GM23338 (cell line): Measurements from ENCODE around the gene PPP2R5E.

Experiments used
- CTCF ChIP-seq, 2 experiments: fragments of 200-600 bp in 1 of 2; sonication (generic) in 1 of 2; conservative IDR thresholded peaks; 2 replicates each; pipeline versions ENCODE4 v1.5.1 to v1.6.1; 2016 to 2017; ENCODE audit warnings: antibody characterized with exemption in 2 of 2, low read depth in 2 of 2, mild to moderate bottlenecking in 2 of 2, moderate library complexity in 1 of 2
- ETS1 ChIP-seq: IDR thresholded peaks from 2 replicates; pipeline ENCODE4 v1.6.1; 2016; ENCODE audit warnings: antibody characterized with exemption
- EZH2 ChIP-seq: fragments of 200-600 bp; sonication (generic); IDR thresholded peaks from one replicate; pipeline ENCODE4 v1.8.0; 2017; ENCODE audit warnings: antibody characterized with exemption, mild to moderate bottlenecking, low read depth; ENCODE audit not compliant: unreplicated experiment
- EZH2phosphoT487 ChIP-seq: fragments of 200-600 bp; sonication (generic); IDR thresholded peaks from one replicate; pipeline ENCODE4 v1.8.1; 2018; ENCODE audit warnings: antibody characterized with exemption; ENCODE audit not compliant: unreplicated experiment
- JUNB ChIP-seq: IDR thresholded peaks from one replicate; pipeline ENCODE4 v1.6.1; 2016; ENCODE audit warnings: antibody characterized with exemption; ENCODE audit not compliant: unreplicated experiment
- POLR2AphosphoS5 ChIP-seq: IDR thresholded peaks from 2 replicates; pipeline ENCODE4 v1.6.1; 2016; ENCODE audit warnings: antibody characterized with exemption, low read depth
- REST ChIP-seq: IDR thresholded peaks from one replicate; pipeline ENCODE4 v1.6.1; 2018; ENCODE audit warnings: antibody characterized with exemption; ENCODE audit not compliant: unreplicated experiment
- ZNF114 ChIP-seq: fragments of 250-450 bp; sonication (Bioruptor Pico); IDR thresholded peaks from 2 replicates; pipeline ENCODE4 v1.5.0; 2020; ENCODE audit warnings: mild to moderate bottlenecking, moderate library complexity
- ZNF331 ChIP-seq: fragments of 250-450 bp; sonication (Bioruptor Pico); IDR thresholded peaks from 2 replicates; pipeline ENCODE4 v1.5.0; 2020; ENCODE audit warnings: low read depth, mild to moderate bottlenecking, moderate library complexity

- no peak for TF ChIP-seq ZNF114 (CRISPR knock-in tag)
- no peak for TF ChIP-seq EZH2
- no peak for TF ChIP-seq CTCF (conservative IDR thresholded peaks at IDR 0.05; ENCODE audit: low read depth in 2 of 2)
- TF ChIP-seq REST = no peak
- no peak for TF ChIP-seq ETS1
- no peak for TF ChIP-seq EZH2phosphoT487
- no peak for TF ChIP-seq POLR2AphosphoS5
- TF ChIP-seq JUNB = no peak
- no peak for TF ChIP-seq ZNF331 (CRISPR knock-in tag)
Observed at GRCh38 chr14:63512861-63513260, 30.3 kb downstream of the PPP2R5E start.
